Measurements from ENCODE around the gene CSNK1G2.

DNA sequence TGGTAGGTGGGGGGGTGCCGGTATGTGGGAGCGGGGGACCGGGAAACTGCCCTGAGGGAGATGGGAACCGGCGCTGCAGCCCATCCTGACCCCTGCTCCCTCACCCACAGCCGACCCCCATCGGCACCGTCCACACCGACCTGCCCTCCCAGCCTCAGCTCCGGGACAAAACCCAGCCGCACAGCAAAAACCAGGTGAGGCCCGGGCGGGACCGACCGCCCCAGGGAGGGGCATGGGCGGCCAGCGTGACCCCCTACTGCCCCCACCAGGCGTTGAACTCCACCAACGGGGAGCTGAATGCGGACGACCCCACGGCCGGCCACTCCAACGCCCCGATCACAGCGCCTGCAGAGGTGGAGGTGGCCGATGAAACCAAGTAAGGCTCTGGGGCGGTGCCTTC is 38.7 kb downstream of the CSNK1G2 start:
- TF ChIP-seq ZFP30 (CRISPR knock-in tag; IDR thresholded peaks at IDR 0.05) (no peak), GLIS3 (CRISPR knock-in tag; IDR thresholded peaks at IDR 0.05) (no peak), TCF4 (CRISPR knock-in tag; IDR thresholded peaks at IDR 0.05; ENCODE audit: borderline replicate concordance) (no peak), ZFP3 (CRISPR knock-in tag; IDR thresholded peaks at IDR 0.05) (no peak), ZC3H10 (CRISPR knock-in tag; IDR thresholded peaks at IDR 0.05) (no peak), ESRRG (CRISPR knock-in tag; IDR thresholded peaks at IDR 0.05) (no peak), CSDC2 (CRISPR knock-in tag; IDR thresholded peaks at IDR 0.05) (no peak), ISL1 (CRISPR knock-in tag; IDR thresholded peaks at IDR 0.05) (no peak), RARB (CRISPR knock-in tag; IDR thresholded peaks at IDR 0.05) (no peak), PPARA (CRISPR knock-in tag; IDR thresholded peaks at IDR 0.05; ENCODE audit: borderline replicate concordance) (no peak)
- TF ChIP-seq, protein P1, sequence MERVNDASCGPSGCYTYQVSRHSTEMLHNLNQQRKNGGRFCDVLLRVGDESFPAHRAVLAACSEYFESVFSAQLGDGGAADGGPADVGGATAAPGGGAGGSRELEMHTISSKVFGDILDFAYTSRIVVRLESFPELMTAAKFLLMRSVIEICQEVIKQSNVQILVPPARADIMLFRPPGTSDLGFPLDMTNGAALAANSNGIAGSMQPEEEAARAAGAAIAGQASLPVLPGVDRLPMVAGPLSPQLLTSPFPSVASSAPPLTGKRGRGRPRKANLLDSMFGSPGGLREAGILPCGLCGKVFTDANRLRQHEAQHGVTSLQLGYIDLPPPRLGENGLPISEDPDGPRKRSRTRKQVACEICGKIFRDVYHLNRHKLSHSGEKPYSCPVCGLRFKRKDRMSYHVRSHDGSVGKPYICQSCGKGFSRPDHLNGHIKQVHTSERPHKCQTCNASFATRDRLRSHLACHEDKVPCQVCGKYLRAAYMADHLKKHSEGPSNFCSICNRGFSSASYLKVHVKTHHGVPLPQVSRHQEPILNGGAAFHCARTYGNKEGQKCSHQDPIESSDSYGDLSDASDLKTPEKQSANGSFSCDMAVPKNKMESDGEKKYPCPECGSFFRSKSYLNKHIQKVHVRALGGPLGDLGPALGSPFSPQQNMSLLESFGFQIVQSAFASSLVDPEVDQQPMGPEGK (CRISPR knock-in tag; IDR thresholded peaks at IDR 0.05; ENCODE audit: borderline replicate concordance): no peak
- TF ChIP-seq, protein P2, sequence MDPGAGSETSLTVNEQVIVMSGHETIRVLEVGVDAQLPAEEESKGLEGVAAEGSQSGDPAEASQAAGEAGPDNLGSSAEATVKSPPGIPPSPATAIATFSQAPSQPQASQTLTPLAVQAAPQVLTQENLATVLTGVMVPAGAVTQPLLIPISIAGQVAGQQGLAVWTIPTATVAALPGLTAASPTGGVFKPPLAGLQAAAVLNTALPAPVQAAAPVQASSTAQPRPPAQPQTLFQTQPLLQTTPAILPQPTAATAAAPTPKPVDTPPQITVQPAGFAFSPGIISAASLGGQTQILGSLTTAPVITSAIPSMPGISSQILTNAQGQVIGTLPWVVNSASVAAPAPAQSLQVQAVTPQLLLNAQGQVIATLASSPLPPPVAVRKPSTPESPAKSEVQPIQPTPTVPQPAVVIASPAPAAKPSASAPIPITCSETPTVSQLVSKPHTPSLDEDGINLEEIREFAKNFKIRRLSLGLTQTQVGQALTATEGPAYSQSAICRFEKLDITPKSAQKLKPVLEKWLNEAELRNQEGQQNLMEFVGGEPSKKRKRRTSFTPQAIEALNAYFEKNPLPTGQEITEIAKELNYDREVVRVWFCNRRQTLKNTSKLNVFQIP (CRISPR knock-in tag; IDR thresholded peaks at IDR 0.05; ENCODE audit: borderline replicate concordance, low read depth): no peak
- TF ChIP-seq, protein P3, sequence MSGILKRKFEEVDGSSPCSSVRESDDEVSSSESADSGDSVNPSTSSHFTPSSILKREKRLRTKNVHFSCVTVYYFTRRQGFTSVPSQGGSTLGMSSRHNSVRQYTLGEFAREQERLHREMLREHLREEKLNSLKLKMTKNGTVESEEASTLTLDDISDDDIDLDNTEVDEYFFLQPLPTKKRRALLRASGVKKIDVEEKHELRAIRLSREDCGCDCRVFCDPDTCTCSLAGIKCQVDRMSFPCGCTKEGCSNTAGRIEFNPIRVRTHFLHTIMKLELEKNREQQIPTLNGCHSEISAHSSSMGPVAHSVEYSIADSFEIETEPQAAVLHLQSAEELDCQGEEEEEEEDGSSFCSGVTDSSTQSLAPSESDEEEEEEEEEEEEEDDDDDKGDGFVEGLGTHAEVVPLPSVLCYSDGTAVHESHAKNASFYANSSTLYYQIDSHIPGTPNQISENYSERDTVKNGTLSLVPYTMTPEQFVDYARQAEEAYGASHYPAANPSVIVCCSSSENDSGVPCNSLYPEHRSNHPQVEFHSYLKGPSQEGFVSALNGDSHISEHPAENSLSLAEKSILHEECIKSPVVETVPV (CRISPR knock-in tag; IDR thresholded peaks at IDR 0.05): no peak
- TF ChIP-seq, protein P4, sequence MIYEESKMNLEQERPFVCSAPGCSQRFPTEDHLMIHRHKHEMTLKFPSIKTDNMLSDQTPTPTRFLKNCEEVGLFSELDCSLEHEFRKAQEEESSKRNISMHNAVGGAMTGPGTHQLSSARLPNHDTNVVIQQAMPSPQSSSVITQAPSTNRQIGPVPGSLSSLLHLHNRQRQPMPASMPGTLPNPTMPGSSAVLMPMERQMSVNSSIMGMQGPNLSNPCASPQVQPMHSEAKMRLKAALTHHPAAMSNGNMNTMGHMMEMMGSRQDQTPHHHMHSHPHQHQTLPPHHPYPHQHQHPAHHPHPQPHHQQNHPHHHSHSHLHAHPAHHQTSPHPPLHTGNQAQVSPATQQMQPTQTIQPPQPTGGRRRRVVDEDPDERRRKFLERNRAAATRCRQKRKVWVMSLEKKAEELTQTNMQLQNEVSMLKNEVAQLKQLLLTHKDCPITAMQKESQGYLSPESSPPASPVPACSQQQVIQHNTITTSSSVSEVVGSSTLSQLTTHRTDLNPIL (CRISPR knock-in tag; IDR thresholded peaks at IDR 0.05; ENCODE audit: low read depth): no peak

All from SK-N-SH treated with all-trans-retinoic acid at 6 μM for 48 hours (cell line).